Measurements from ENCODE around the gene ADAMTS6. TPM values are rescaled to one million over a fixed set of nuclear protein-coding genes. Genes with fewer than 3 reads are reported as not detected.

The ADAMTS6 gene
- total RNA-seq, 1 experiment from 2014 or later, result 0.23 TPM

DNA sequence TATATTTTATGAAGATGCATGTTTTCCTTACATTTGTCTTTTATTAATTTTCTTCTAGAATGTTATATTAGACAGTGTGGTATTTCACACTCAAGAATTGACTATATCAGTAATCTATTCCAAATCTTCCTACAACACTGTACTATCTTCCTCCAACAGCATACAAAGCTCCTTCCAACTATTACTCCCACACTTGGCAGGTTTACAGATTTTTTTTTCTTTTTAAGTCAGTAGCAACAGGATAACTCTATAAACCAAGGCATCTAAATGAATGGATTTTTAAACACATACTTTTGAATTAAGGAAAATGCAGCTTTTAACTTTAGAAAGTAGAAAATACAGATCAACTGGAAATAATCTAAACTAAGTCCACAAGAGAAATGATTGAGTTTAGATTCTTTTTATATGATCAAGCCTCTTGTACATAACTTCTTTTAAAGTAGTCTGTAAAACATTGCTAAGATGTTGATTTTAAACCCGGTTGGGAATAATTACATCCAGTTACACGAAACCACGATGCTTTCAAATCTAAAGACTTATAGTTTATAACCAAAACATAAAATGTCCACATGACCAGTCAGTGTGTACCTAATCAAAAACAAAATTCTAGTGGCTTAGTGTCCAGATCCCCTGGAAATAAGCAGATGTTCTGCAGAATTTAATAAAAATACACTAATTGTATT lies 281.6 kb downstream of the ADAMTS6 start:
- H3K4me3 ChIP-seq (ENCODE audit: low read depth, low read length), result no peak overlapping the region
- Mint-ChIP-seq H3K27me3 (ENCODE audit: insufficient read depth, unreplicated experiment) (peaks cover 6% of the 10 kb centered on the region), H3K9me3 (ENCODE audit: unreplicated experiment) (no peaks in the 10 kb centered on the region), H3K27ac (ENCODE audit: unreplicated experiment) (no peak overlapping the region), H3K4me3 (ENCODE audit: unreplicated experiment) (no peak overlapping the region), H3K4me1 (ENCODE audit: low read depth, unreplicated experiment) (no peaks in the 10 kb centered on the region), H3K36me3 (ENCODE audit: insufficient read depth, unreplicated experiment) (no peaks in the 10 kb centered on the region)
- H3K27me3 ChIP-seq (replicated peaks; ENCODE audit: control insufficient read depth, insufficient read depth, low read length), result no peaks in the 10 kb centered on the region
- ChIA-PET POLR2A (no interaction called here), CTCF (no interaction called here)
- BruUV-seq (replicated peaks), result no TSS peak
- intact Hi-C loops (cut with micrococcal nuclease; ENCODE audit: unreplicated experiment), result no loop called here
- no peak for DNase-seq
- TF ChIP-seq, protein P1, sequence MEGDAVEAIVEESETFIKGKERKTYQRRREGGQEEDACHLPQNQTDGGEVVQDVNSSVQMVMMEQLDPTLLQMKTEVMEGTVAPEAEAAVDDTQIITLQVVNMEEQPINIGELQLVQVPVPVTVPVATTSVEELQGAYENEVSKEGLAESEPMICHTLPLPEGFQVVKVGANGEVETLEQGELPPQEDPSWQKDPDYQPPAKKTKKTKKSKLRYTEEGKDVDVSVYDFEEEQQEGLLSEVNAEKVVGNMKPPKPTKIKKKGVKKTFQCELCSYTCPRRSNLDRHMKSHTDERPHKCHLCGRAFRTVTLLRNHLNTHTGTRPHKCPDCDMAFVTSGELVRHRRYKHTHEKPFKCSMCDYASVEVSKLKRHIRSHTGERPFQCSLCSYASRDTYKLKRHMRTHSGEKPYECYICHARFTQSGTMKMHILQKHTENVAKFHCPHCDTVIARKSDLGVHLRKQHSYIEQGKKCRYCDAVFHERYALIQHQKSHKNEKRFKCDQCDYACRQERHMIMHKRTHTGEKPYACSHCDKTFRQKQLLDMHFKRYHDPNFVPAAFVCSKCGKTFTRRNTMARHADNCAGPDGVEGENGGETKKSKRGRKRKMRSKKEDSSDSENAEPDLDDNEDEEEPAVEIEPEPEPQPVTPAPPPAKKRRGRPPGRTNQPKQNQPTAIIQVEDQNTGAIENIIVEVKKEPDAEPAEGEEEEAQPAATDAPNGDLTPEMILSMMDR (IDR thresholded peaks at IDR 0.05; ENCODE audit: insufficient read depth in 1 of 2, low read depth in 1 of 2, low read length in 1 of 2, severe bottlenecking in 1 of 2, unreplicated experiment in 1 of 2), result no peak
- no peaks in the 10 kb centered on the region for H3K4me1 ChIP-seq
- no peaks in the 10 kb centered on the region for H3K9me3 ChIP-seq
- no peaks in the 10 kb centered on the region for H3K36me3 ChIP-seq (ENCODE audit: control insufficient read depth, insufficient read depth, low read length)

DNA sequence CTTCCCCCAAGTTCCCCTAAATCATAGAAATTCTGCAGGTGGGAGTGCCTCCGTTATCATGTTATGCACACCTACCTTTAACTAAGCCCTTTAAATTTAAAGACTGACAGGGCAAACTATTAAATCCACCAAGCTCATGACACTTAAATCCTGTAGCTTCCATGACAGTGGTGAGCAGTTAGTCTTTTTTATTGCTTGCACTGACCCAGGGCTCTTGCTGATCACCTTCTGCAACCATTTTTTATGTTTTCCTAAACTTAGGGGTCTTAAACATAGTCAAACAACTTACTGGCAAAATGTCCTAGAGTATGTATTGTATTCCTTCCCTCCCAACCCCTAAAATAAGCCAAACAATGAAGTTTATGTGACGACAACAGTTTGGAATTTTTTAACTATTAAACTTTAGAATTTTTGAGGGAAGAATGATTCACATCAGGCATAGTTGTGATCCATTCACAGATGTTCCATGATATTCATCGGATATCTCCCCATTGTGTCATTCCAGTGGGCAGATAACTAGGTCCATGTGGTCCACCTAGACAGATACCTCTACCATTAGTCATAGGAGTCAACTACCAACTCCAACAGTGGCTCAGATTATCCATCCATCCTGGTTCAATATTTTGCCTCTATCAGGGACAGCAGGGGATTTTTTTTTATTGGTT lies 283.1 kb downstream of the ADAMTS6 start:
- Mint-ChIP-seq H3K4me3 (ENCODE audit: unreplicated experiment) (no peak overlapping the region), H3K36me3 (ENCODE audit: insufficient read depth, unreplicated experiment) (no peaks in the 10 kb centered on the region), H3K27ac (ENCODE audit: unreplicated experiment) (no peak overlapping the region), H3K4me1 (ENCODE audit: low read depth, unreplicated experiment) (no peaks in the 10 kb centered on the region), H3K27me3 (ENCODE audit: insufficient read depth, unreplicated experiment) (peaks cover 6% of the 10 kb centered on the region), H3K9me3 (ENCODE audit: unreplicated experiment) (no peaks in the 10 kb centered on the region)
- Histone ChIP-seq H3K4me1 (no peaks in the 10 kb centered on the region), H3K27me3 (replicated peaks; ENCODE audit: control insufficient read depth, insufficient read depth, low read length) (no peaks in the 10 kb centered on the region), H3K9me3 (no peaks in the 10 kb centered on the region), H3K4me3 (ENCODE audit: low read depth, low read length) (no peak overlapping the region), H3K36me3 (ENCODE audit: control insufficient read depth, insufficient read depth, low read length) (no peaks in the 10 kb centered on the region)
- TF ChIP-seq, protein P1 (IDR thresholded peaks at IDR 0.05; ENCODE audit: insufficient read depth in 1 of 2, low read depth in 1 of 2, low read length in 1 of 2, severe bottlenecking in 1 of 2, unreplicated experiment in 1 of 2), result no peak
- CTCF ChIA-PET, result no interaction called here
- POLR2A ChIA-PET, result no interaction called here
- intact Hi-C loops (cut with micrococcal nuclease; ENCODE audit: unreplicated experiment), result no loop called here
- DNase-seq, result no peak
- BruUV-seq (replicated peaks), result no TSS peak

DNA sequence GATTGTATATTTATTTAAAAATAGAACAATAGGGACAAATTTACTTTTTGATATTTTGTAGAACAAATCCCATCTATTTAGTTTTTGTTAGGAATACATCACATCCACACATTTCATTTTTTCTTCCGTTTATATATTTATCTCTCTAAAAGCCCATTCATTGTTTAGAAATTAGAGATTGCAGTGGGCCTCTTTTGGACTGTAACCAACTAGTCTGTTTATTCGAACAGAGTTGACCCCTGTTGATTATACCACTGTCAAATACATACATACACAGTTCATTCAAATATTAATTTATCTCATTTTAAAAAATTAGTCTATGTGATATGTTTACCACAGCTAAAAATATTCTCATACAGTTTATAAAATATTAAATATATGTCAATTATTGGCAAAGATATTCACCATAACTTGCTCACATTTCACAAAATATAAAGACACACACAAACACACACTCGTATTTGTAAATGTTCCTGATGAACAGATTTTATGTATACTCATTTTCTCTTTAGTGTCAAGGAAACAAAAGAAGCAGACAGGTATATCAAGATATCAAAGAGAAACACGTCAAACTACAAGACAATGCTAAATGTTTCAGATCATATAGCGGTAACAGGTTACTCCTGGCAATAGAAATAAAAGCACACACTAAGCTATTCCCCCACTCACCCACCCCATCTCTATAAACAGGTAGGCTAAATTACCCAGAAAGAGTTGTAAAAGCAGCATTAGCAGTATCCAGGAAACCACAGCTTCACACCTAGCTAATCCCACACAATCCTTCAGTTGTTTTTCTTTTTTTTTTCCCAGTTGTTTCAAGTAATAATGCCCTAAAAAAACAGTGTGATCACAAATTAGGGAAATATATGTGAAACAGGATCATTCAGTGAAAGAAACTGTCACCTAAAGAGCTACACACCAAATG lies 283.9 kb downstream of the ADAMTS6 start:
- H3K9me3 Mint-ChIP-seq (ENCODE audit: unreplicated experiment), result no peaks in the 10 kb centered on the region
- no peaks in the 10 kb centered on the region for H3K36me3 ChIP-seq (ENCODE audit: control insufficient read depth, insufficient read depth, low read length)
- BruUV-seq (replicated peaks), result no TSS peak
- H3K4me3 ChIP-seq (ENCODE audit: low read depth, low read length), result no peak overlapping the region
- no peaks in the 10 kb centered on the region for H3K36me3 Mint-ChIP-seq (ENCODE audit: insufficient read depth, unreplicated experiment)
- ChIA-PET CTCF (no interaction called here), POLR2A (no interaction called here)
- no peak overlapping the region for H3K4me3 Mint-ChIP-seq (ENCODE audit: unreplicated experiment)
- H3K4me1 Mint-ChIP-seq (ENCODE audit: low read depth, unreplicated experiment), result no peaks in the 10 kb centered on the region
- no peaks in the 10 kb centered on the region for H3K27me3 ChIP-seq (replicated peaks; ENCODE audit: control insufficient read depth, insufficient read depth, low read length)
- no peak overlapping the region for H3K27ac Mint-ChIP-seq (ENCODE audit: unreplicated experiment)
- no peaks in the 10 kb centered on the region for H3K9me3 ChIP-seq
- no peaks in the 10 kb centered on the region for H3K4me1 ChIP-seq
- H3K27me3 Mint-ChIP-seq (ENCODE audit: insufficient read depth, unreplicated experiment), result peaks cover 6% of the 10 kb centered on the region
- no peak for DNase-seq
- intact Hi-C loops (cut with micrococcal nuclease; ENCODE audit: unreplicated experiment), result no loop called here
- TF ChIP-seq, protein P1 (IDR thresholded peaks at IDR 0.05; ENCODE audit: insufficient read depth in 1 of 2, low read depth in 1 of 2, low read length in 1 of 2, severe bottlenecking in 1 of 2, unreplicated experiment in 1 of 2), result no peak
